Measurements from ENCODE around the gene SERPINB1. TPM values are rescaled to one million over a fixed set of nuclear protein-coding genes. Genes with fewer than 3 reads are reported as not detected.

Gene SERPINB1
- total RNA-seq, 1 donor = 127 TPM

DNA sequence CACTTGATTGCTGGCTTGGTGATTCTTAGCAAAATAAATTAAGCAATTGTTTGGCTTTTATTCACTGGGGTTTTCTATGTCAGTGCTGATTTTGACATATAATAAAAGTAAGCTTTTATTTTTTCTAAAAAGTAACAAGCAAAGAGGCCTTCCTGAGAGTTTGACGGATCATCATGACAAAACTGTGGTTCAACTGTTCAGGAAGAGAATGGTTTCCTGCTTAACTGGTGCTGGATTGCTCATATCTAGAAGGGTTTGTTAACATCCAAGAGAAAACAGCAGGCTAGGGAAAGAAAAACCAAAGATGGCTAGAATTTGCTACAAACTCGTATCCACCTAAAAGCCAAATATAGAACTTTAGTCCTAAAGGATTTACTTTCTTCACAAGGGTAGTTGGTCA lies 21.2 kb downstream of the SERPINB1 start:
- Histone ChIP-seq H3K27me3 (ENCODE audit: insufficient read depth, low read length) (no peaks in the 10 kb centered on the region), H3K9me3 (ENCODE audit: low read depth, low read length) (peaks cover 15% of the 10 kb centered on the region), H3K4me1 (ENCODE audit: insufficient read depth, low read length) (peaks cover 38% of the 10 kb centered on the region), H3K4me3 (ENCODE audit: low read length) (no peak overlapping the region)

DNA sequence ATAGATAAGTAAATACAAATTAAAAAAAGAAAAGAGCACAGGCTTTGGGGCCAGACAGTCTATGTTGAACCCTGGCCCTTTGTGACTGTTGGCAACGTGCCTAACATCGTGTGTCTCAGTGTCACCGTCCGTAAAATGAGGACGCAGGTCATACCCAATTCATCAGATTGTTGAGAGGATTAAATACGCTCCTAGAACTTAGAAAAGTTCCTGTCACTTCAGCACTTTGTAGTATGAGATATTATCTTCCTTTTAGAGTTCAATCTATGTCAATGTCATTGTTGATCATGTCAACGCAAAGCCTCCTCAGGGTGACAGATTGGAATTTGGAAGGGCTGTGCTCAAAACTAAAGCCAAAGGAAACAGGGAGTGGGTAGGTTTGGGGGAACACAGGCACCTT lies 21.7 kb downstream of the SERPINB1 start:
- Histone ChIP-seq H3K9me3 (ENCODE audit: low read depth, low read length) (peaks cover 19% of the 10 kb centered on the region), H3K4me1 (ENCODE audit: insufficient read depth, low read length) (peaks cover 38% of the 10 kb centered on the region), H3K4me3 (ENCODE audit: low read length) (no peak overlapping the region), H3K27me3 (ENCODE audit: insufficient read depth, low read length) (no peaks in the 10 kb centered on the region)

DNA sequence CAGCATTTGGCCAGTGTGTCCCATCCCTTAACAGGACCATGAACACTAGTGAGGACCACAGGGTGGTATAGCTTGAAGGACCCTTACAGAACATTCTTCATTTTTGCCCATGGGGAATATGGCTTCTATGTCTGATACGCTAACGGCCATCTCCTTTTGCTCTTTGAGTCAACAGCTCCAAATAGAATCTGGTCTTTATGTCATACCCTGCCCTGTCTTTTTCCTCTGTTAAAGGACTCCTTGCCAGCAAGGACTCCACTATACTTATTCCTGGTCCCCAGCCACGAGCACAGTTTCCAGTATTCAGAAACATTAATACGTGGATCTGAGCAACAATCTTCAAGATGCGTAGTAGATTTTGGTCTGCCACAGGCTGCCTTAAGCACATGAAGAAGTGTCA lies 22.5 kb downstream of the SERPINB1 start:
- Histone ChIP-seq H3K9me3 (ENCODE audit: low read depth, low read length) (peaks cover 19% of the 10 kb centered on the region), H3K4me3 (ENCODE audit: low read length) (no peak overlapping the region), H3K27me3 (ENCODE audit: insufficient read depth, low read length) (no peaks in the 10 kb centered on the region), H3K4me1 (ENCODE audit: insufficient read depth, low read length) (peaks cover 38% of the 10 kb centered on the region)

DNA sequence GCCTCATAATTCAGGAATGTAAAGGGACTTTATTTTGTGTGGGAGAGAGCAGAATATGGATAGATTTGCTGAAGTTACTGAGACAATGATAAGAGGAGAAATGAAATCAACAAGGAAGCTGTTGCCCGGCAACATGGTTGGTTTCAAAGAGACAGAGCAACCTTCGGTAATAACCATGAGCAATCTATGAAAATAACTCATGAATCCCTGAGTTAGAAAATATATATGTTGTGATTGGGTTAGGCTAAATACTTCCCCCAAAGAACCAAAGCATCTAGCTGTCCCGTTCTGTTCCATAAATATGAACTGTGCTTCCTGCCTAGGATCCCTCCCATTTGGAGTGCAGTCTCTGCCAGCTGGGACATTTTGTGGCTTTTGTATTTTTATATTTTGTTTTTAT lies 23.1 kb downstream of the SERPINB1 start:
- Histone ChIP-seq H3K4me1 (ENCODE audit: insufficient read depth, low read length) (peaks cover 38% of the 10 kb centered on the region), H3K9me3 (ENCODE audit: low read depth, low read length) (peaks cover 19% of the 10 kb centered on the region), H3K4me3 (ENCODE audit: low read length) (no peak overlapping the region), H3K27me3 (ENCODE audit: insufficient read depth, low read length) (no peaks in the 10 kb centered on the region)

DNA sequence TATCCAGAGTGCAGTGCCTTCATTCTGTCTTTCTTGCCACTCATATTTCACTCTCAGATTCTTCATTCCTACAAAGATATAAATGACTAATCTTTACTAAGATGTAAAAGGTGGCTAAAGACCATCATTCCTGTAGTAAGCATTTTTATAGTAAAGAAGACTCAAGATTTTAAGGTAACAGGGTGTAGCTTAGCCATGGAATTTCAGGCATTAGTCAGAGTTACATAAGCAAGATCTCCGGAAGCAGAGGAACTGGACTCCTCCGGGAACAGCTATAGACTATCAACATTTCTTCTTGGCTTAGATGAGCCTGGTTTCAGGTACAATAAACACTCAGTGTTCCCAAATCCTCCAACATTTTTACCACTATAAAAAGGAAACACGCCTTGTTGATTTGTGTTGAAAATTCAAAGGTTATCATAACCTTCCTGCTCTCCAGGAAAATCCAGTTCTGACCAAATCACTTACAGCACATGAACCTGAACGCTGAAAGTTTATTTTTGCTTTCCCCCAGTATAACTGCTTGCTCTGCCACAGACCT lies 23.7 kb downstream of the SERPINB1 start:
- H3K4me3 ChIP-seq (ENCODE audit: low read length) = no peak overlapping the region
- no peaks in the 10 kb centered on the region for H3K27me3 ChIP-seq (ENCODE audit: insufficient read depth, low read length)
- peaks cover 38% of the 10 kb centered on the region for H3K4me1 ChIP-seq (ENCODE audit: insufficient read depth, low read length)
- peaks cover 19% of the 10 kb centered on the region for H3K9me3 ChIP-seq (ENCODE audit: low read depth, low read length)

DNA sequence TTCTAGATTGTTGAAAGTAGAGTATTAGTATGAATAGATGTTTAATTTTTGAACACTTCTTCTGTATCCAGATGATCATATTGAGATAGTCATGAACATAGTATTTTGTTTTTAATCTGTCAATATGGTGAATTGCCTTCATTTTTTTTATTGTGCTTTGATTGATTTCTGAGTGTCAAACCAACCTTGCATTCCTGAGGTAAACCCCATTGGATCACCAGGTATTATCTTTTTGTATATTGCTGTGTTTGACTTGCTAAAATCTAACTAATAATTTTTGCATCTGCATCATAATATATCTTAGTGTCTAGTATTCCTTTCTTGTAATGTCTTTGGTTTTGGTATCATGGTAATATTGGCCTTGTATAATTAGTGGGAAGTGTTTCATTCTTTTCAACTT lies 25.5 kb downstream of the SERPINB1 start:
- no peaks in the 10 kb centered on the region for H3K27me3 ChIP-seq (ENCODE audit: insufficient read depth, low read length)
- H3K4me1 ChIP-seq (ENCODE audit: insufficient read depth, low read length) = peaks cover 34% of the 10 kb centered on the region
- H3K9me3 ChIP-seq (ENCODE audit: low read depth, low read length) = peaks cover 19% of the 10 kb centered on the region
- H3K4me3 ChIP-seq (ENCODE audit: low read length) = no peak overlapping the region

DNA sequence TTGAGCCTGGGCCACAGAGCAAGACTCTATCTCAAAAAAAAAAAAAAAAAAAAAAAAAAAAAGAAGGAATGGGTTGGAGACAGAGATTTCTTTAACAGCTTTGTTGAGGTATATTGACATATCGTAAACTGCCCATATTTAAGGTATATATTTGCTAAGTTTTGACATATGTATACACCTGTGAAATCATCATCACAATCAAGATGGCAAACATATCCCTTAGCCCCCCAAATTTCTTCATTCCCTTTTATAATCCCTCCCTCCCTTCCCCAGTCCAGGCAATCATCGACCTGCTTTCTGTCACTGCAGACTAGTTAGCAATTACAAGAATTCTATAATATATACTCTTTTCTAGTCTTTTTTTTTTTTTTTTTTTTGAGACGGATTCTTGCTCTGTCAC lies 29.0 kb downstream of the SERPINB1 start:
- Histone ChIP-seq H3K4me3 (ENCODE audit: low read length) (no peak overlapping the region), H3K4me1 (ENCODE audit: insufficient read depth, low read length) (peaks cover 13% of the 10 kb centered on the region), H3K9me3 (ENCODE audit: low read depth, low read length) (peaks cover 19% of the 10 kb centered on the region), H3K27me3 (ENCODE audit: insufficient read depth, low read length) (no peaks in the 10 kb centered on the region)

DNA sequence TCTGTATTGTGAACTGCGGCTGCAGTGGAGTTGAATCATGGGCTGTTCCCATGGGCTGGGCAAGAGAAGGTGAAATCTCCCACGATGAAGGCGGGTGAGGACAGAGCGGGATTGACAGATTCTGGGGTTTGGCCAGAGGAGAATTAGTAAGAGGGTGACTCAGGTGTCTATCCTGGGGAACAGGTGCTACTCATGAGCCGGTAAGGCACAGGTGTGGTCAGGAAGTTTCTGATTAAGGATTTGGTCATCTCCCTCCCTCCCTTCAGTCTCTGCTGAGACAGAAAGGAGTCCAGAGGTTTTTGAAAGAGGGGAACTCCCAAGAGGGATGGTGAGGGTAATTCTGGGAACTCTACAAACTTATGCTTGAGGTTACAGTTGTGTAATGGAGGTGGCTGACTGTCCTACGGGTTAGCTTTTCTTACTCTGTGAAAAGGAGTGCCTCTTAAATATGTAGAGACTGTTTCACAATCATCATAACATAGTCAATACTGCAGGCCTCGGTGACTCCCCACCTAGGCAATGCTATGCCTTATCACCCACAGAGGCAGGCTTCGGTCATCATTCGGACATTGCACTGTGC lies 31.5 kb downstream of the SERPINB1 start:
- Histone ChIP-seq H3K9me3 (ENCODE audit: low read depth, low read length) (peaks cover 2% of the 10 kb centered on the region), H3K4me1 (ENCODE audit: insufficient read depth, low read length) (peaks cover 19% of the 10 kb centered on the region), H3K4me3 (ENCODE audit: low read length) (no peak overlapping the region), H3K27me3 (ENCODE audit: insufficient read depth, low read length) (no peaks in the 10 kb centered on the region)

DNA sequence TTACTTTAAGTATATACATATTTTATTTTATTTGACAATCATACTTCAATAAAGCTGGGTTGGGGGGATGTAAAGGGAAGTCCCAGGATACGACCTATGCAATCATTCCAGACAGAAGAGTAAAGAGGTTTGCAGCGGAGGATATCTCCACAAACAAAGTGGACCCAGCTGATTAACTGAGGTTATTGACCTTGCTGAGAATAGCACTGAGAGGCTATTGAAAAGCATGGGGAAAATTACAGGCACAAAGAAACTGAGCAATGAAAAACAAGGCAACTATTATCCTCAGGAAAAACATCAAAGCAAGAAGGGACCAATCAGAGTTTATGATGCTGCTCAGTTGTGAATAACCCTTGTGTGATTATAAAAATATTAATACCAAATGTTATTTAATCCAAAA lies 32.6 kb downstream of the SERPINB1 start:
- H3K4me1 ChIP-seq (ENCODE audit: insufficient read depth, low read length) = peaks cover 19% of the 10 kb centered on the region
- no peaks in the 10 kb centered on the region for H3K9me3 ChIP-seq (ENCODE audit: low read depth, low read length)
- no peaks in the 10 kb centered on the region for H3K27me3 ChIP-seq (ENCODE audit: insufficient read depth, low read length)
- no peak overlapping the region for H3K4me3 ChIP-seq (ENCODE audit: low read length)

DNA sequence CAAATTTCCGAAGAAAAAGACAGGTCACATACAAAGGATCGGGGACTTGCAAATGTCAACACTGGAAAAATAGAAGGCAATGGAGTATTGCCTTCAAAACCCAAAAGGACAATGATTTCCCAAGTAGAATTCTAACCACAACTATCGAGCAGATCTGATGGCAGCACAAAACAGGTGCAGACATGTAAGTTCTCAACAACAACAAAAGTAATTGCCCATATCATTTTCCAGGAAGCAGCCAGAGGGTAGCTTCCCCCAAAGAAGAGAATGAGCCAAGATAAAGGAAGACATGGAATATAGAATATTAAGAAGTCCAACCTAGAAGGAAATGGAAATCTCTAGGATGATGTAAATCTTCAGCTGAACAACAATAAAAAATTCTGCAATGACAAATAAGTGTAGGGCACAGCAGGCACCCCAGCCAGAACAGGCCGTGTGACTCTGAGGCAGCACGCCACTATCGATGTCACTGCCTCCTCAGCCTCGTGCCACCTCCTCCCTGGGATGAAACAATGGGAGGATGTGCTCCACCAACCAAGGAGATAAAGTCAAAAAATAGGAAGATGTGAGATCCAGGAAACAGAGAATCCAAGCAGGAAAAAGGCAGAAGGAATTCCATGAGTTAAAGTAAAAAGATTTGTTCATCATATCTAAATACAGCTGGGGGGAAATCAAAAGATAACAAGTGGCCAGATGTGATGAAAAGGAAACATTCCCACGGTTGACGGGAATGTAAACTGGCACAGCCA lies 34.1 kb downstream of the SERPINB1 start:
- Histone ChIP-seq H3K9me3 (ENCODE audit: low read depth, low read length) (no peaks in the 10 kb centered on the region), H3K27me3 (ENCODE audit: insufficient read depth, low read length) (no peaks in the 10 kb centered on the region), H3K4me1 (ENCODE audit: insufficient read depth, low read length) (peaks cover 19% of the 10 kb centered on the region), H3K4me3 (ENCODE audit: low read length) (no peak overlapping the region)

DNA sequence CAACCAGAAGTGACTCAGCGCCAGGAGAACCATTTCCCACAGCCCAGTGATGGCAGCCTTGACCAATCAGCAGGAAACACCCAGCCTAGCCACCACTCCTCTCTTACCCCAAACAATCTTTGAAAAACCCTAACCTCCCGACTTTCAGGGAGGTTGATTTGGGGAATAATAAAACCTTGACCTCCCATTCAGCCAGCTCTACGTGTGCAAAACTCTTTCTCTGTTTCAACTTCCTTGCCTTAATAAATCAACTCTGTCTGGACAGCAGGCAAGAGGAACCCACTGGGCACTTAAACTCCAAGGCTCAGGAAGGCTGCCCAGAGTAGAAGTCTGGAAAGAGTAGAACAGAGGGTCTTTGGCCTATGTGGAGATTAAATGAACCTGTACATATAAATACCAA lies 35.0 kb downstream of the SERPINB1 start:
- H3K27me3 ChIP-seq (ENCODE audit: insufficient read depth, low read length) = no peaks in the 10 kb centered on the region
- no peaks in the 10 kb centered on the region for H3K9me3 ChIP-seq (ENCODE audit: low read depth, low read length)
- no peak overlapping the region for H3K4me3 ChIP-seq (ENCODE audit: low read length)
- peaks cover 19% of the 10 kb centered on the region for H3K4me1 ChIP-seq (ENCODE audit: insufficient read depth, low read length)

DNA sequence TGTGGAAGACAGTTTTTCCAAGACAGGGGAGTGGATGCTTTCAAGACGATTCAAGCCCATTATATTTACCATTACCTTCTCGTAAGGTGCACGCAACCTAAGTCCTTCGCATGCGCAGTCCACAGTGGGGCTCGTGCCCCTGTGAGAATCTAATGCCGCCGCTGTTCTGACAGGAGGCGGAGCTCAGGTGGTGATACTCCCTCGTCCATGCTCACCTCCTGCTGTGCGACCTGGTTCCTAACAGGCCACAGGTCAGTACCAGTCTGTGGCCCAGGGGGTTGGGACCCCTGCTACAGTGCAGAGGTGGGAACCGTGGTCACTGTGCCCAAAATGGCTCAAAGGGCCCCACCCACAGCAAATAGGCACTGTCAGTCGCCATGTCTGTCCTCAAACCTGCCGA lies 36.6 kb downstream of the SERPINB1 start:
- H3K4me1 ChIP-seq (ENCODE audit: insufficient read depth, low read length) = peaks cover 11% of the 10 kb centered on the region

DNA sequence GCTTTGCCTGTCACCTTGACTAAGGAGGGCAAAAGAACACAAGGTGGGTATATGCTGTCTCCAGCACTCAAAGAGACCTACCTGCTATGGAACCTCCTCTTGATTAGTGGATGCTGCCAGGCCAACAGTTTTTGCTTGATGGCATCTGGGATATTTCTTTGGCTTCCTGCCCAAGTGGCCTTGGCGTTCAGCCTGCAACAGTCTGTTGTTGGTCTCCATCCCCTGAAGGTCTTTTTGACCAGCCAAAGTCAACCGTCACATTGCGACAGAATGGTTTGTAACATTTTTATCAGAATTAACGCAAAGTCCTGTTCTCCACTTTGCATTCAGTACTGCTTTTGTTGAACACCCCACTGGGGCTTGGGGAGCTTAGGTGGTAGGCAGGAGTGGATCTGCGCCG lies 37.1 kb downstream of the SERPINB1 start:
- Histone ChIP-seq H3K4me1 (ENCODE audit: insufficient read depth, low read length) (peaks cover 14% of the 10 kb centered on the region), H3K9me3 (ENCODE audit: low read depth, low read length) (no peaks in the 10 kb centered on the region), H3K4me3 (ENCODE audit: low read length) (no peak overlapping the region), H3K27me3 (ENCODE audit: insufficient read depth, low read length) (no peaks in the 10 kb centered on the region)

More for the DNA sequence above, 36.6 kb downstream of the SERPINB1 start:
- no peaks in the 10 kb centered on the region for H3K9me3 ChIP-seq (ENCODE audit: low read depth, low read length)
- no peak overlapping the region for H3K4me3 ChIP-seq (ENCODE audit: low read length)
- H3K27me3 ChIP-seq (ENCODE audit: insufficient read depth, low read length) = no peaks in the 10 kb centered on the region

DNA sequence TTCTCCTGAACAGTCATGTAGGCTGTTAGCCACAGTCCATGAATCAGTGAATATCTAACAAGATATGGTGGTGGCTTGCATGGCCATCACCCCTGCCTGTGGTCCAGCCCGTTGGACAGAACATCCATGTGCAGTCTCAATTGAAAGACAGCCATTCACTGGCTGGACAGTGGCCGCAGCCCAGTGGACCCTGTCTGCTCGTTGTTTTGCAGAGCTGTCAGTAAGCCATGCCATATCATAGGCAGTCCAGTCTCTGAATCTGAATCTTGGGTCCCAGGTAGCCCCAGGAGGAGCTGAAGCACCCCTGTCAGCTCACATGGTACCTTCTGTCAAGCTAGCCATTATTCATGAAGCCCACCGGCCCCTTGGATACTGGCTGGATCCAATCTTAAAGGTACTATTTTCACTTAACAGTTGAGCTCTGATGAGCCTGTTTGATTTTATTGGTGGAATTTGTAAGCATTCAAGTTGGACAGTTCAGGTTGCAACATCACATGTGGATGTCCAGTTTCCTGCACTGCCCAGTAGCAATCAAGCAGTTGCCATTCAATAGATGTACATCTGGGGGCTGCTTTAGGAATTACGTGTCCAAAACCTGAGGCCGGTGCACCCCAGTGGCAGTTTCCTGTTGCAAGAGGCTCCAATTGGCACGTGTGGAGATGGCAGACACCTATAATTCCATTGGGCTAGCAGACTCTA lies 37.8 kb downstream of the SERPINB1 start:
- Histone ChIP-seq H3K4me3 (ENCODE audit: low read length) (no peak overlapping the region), H3K4me1 (ENCODE audit: insufficient read depth, low read length) (peaks cover 16% of the 10 kb centered on the region), H3K9me3 (ENCODE audit: low read depth, low read length) (no peaks in the 10 kb centered on the region), H3K27me3 (ENCODE audit: insufficient read depth, low read length) (no peaks in the 10 kb centered on the region)

DNA sequence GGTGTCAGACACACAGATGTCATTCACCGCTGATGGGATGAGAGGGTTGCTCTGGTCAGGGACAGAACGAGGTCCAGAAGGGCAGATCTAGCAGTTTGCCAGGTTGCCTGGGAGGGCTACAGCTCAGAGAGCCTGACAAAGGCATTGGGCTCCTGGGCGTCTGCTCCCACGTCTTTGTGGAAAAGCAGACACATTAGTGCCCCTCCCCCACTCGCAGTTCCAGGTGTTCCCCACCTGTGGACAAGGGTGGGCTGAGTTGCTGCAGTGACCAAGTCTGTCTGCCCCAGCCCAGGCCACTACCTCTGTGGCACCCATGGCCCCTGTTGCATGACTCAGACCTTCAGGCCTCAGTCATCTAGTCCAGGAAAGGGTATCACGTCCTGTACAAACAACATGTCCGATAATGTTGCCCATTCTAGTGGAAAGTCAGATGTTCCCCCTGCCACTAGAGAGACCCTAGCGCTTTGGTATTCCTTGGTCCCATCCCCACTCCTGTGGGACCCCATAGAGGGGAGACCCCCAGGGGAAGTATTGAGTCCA lies 39.1 kb downstream of the SERPINB1 start:
- no peaks in the 10 kb centered on the region for H3K27me3 ChIP-seq (ENCODE audit: insufficient read depth, low read length)
- no peak overlapping the region for H3K4me3 ChIP-seq (ENCODE audit: low read length)
- no peaks in the 10 kb centered on the region for H3K9me3 ChIP-seq (ENCODE audit: low read depth, low read length)
- H3K4me1 ChIP-seq (ENCODE audit: insufficient read depth, low read length) = peaks cover 29% of the 10 kb centered on the region

All from mononuclear cell (primary cell).